NCI-H460 (cell line): Measurements from ENCODE around the gene TMEM50B. TPM values are rescaled to one million over a fixed set of nuclear protein-coding genes. Genes with fewer than 3 reads are reported as not detected.

Experiments
- DNase-seq: peaks from one replicate; pipeline ENCODE4 v3.0.0-alpha.2; 2016; ENCODE audit warnings: low read depth; ENCODE audit errors: extremely low read depth
- total RNA-seq: library from RNA; depleted of rRNA; stranded (reverse); fragments of >200 nt; shearing (Covaris generic); gene quantifications from 2 replicates; pipeline ENCODE4 v1.2.3, GENCODE V29; 2014; rRNA removed

The TMEM50B gene
- total RNA-seq, 1 experiment from 2014 or later = 11.0 TPM

DNA sequence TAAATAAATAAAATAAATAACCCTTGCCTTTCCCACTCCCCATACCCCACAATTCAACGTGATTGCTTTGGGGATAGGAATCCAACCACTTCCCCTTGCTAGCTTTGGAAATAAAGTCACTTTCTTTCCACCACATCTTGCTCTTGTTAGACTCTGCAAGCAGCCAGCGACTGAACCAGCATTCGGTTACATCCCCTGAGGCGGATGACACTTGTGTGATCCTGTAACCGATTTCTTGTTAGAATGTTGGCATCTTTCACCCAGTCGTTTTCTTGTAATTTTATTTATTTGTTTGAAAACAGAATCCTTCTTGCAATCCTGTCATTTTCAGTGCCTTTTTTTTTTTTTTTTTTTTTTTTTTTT is 78.2 kb downstream of the TMEM50B start:
- DNase-seq = no peak

Other genes starting within 250 kb of the TMEM50B start
- gene IL10RB, start 213.6 kb downstream of the TMEM50B start, total RNA-seq = 25.4 and 28.2 TPM in 2 replicates
- gene IFNAR1, start 155.0 kb downstream of the TMEM50B start, total RNA-seq = 7.6 and 11.0 TPM in 2 replicates
- 67.4 and 68.9 TPM in 2 replicates for gene IFNGR2, start 76.6 kb downstream of the TMEM50B start, total RNA-seq
- 0.61 and 0.74 TPM in 2 replicates for gene DNAJC28, start 11.7 kb upstream of the TMEM50B start, total RNA-seq
- gene GART, start 62.1 kb upstream of the TMEM50B start, total RNA-seq = 112 and 135 TPM in 2 replicates
- 68.1 and 76.1 TPM in 2 replicates for gene SON, start 63.1 kb upstream of the TMEM50B start, total RNA-seq
- 16.0 and 18.0 TPM in 2 replicates for gene DONSON, start 108.7 kb upstream of the TMEM50B start, total RNA-seq
- 15.9 and 29.0 TPM in 2 replicates for gene CRYZL1, start 161.8 kb upstream of the TMEM50B start, total RNA-seq
- 16.7 and 18.8 TPM in 2 replicates for gene ITSN1, start 162.5 kb upstream of the TMEM50B start, total RNA-seq